ENCODE measurements around the gene CLPTM1L.

The CLPTM1L gene

DNA sequence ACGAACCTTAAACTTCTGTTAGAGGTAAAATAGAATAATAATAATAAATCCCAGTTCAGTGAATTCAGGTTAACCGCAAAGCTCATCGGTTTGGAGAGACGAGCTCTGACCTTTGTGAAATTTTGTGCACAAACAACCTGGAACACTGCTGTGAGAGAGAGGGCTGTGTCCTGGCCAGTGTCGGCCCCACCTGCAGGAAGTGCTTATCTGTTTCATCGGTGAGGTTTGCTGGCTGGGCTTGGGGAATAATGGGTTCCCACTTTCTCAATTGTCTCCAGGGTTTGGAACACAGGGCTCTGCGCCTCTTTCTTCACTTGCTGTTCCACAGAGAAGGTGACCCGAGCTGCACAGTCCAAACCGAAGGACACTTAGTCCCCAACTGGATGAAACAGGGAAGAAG lies 19.3 kb upstream of the CLPTM1L start:
- Histone ChIP-seq H3K27me3 (ENCODE audit: insufficient read depth, low read depth) (no peaks in the 10 kb centered on the region; the same call in 1 of the 2 replicates), H2AFZ (ENCODE audit: low read depth) (no peak overlapping the region), H3K4me2 (no peak overlapping the region), H3K27ac (no peak overlapping the region), H3K4me1 (ENCODE audit: low read depth, poor library complexity, severe bottlenecking) (no peaks in the 10 kb centered on the region), H4K20me1 (ENCODE audit: insufficient read depth) (no peaks in the 10 kb centered on the region), H3K9ac (no peak overlapping the region), H3K79me2 (ENCODE audit: insufficient read depth, low read depth) (no peaks in the 10 kb centered on the region), H3K4me3 (IDR thresholded peaks at IDR 0.05; ENCODE audit: insufficient read depth, low read depth, low read length) (no peak overlapping the region), H3K36me3 (ENCODE audit: insufficient read depth) (no peaks in the 10 kb centered on the region)
- TF ChIP-seq, protein P1, sequence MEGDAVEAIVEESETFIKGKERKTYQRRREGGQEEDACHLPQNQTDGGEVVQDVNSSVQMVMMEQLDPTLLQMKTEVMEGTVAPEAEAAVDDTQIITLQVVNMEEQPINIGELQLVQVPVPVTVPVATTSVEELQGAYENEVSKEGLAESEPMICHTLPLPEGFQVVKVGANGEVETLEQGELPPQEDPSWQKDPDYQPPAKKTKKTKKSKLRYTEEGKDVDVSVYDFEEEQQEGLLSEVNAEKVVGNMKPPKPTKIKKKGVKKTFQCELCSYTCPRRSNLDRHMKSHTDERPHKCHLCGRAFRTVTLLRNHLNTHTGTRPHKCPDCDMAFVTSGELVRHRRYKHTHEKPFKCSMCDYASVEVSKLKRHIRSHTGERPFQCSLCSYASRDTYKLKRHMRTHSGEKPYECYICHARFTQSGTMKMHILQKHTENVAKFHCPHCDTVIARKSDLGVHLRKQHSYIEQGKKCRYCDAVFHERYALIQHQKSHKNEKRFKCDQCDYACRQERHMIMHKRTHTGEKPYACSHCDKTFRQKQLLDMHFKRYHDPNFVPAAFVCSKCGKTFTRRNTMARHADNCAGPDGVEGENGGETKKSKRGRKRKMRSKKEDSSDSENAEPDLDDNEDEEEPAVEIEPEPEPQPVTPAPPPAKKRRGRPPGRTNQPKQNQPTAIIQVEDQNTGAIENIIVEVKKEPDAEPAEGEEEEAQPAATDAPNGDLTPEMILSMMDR (conservative IDR thresholded peaks at IDR 0.05; ENCODE audit: low read depth, low read length), result no peak

DNA sequence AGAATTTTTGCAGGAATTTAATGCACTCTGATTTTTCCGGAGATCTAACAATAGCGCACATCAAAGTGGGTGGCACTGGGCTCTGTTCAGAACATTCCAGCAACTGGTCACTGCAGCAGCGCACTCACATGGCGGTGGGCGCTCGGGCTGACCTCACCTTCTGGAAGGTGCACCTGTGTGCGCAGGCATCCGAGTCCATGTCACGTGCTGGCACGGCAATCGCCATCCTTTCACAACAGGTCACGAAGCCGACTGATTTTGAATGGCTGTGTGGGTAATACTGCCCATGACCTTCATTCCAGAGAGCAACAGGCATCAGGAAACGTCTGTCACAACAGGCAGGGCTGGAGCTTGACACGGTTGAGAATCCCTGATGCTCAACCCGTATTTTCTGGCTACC lies 18.7 kb upstream of the CLPTM1L start:
- H3K27ac ChIP-seq, result no peak overlapping the region
- no peaks in the 10 kb centered on the region for H3K4me1 ChIP-seq (ENCODE audit: low read depth, poor library complexity, severe bottlenecking)
- H3K4me2 ChIP-seq, result no peak overlapping the region
- no peak overlapping the region for H2AFZ ChIP-seq (ENCODE audit: low read depth)
- no peaks in the 10 kb centered on the region for H3K36me3 ChIP-seq (ENCODE audit: insufficient read depth)
- TF ChIP-seq, protein P1 (conservative IDR thresholded peaks at IDR 0.05; ENCODE audit: low read depth, low read length), result no peak
- no peak overlapping the region for H3K9ac ChIP-seq
- H3K27me3 ChIP-seq (ENCODE audit: insufficient read depth, low read depth), result no peaks in the 10 kb centered on the region; the same call in 1 of the 2 replicates
- H3K79me2 ChIP-seq (ENCODE audit: insufficient read depth, low read depth), result no peaks in the 10 kb centered on the region
- H4K20me1 ChIP-seq (ENCODE audit: insufficient read depth), result no peaks in the 10 kb centered on the region
- no peak overlapping the region for H3K4me3 ChIP-seq (IDR thresholded peaks at IDR 0.05; ENCODE audit: insufficient read depth, low read depth, low read length)

DNA sequence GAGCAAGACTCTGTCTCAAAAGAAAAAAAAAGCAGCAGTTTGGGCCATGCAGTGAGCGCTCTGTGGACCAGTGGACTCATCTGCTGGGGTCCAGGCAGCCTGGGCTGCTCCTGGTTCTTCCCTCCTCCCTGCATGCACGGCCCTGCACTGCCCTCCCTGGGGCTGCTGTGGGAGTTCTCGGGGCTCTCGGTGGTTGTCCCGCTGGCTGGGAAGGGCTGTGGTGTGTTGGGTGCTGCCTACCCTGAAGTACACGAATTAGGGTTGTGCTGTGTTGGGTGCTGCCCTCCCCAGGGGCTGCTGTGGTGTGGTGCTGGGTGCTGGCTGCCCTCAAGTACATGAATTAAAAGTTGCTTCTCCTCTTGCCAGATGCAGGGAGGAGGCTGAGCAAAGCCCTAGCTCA lies 18.3 kb upstream of the CLPTM1L start:
- H2AFZ ChIP-seq (ENCODE audit: low read depth), result no peak overlapping the region
- no peak overlapping the region for H3K27ac ChIP-seq
- H3K79me2 ChIP-seq (ENCODE audit: insufficient read depth, low read depth), result no peaks in the 10 kb centered on the region
- H3K4me2 ChIP-seq, result no peak overlapping the region
- H3K27me3 ChIP-seq (ENCODE audit: insufficient read depth, low read depth), result no peaks in the 10 kb centered on the region; the same call in 1 of the 2 replicates
- no peaks in the 10 kb centered on the region for H4K20me1 ChIP-seq (ENCODE audit: insufficient read depth)
- H3K4me3 ChIP-seq (IDR thresholded peaks at IDR 0.05; ENCODE audit: insufficient read depth, low read depth, low read length), result no peak overlapping the region
- no peaks in the 10 kb centered on the region for H3K4me1 ChIP-seq (ENCODE audit: low read depth, poor library complexity, severe bottlenecking)
- no peak overlapping the region for H3K9ac ChIP-seq
- no peaks in the 10 kb centered on the region for H3K36me3 ChIP-seq (ENCODE audit: insufficient read depth)
- TF ChIP-seq, protein P1 (conservative IDR thresholded peaks at IDR 0.05; ENCODE audit: low read depth, low read length), result no peak

DNA sequence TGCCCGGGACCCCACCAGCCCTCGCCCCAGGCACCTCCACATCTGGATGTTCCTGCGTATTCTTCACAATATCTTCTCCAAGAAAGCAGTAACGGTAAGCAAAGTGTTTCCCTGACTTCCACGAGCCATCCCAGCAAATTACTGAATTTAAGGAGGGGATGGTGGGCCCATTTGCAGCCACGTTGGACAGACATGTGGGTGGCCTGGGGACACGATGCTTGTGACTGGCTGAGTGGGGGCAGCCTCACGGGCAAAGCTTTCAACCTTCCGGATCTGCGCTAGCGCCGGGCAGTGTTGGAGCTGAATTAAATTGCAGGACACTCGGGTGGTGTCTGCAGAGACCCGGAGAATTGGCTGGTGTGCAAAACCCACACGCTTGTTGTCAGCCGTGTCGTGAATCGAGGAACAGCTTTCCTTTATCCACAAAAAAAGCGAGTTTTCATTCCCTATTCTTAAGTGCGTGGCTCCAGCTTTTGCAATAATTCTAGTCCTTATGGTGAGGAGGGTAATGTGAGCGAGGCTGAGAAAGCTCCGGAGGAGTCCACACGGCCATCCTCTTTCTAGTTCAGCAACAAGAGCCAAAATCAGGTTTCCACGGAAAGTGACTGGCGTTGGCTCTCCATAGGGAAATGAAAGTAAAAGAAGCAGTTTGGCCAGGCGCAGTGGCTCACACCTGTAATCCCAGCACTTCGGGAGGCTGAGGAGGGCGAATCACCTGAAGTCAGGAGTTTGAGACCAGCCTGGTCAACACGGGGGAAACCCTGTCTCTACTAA lies 17.5 kb upstream of the CLPTM1L start:
- Histone ChIP-seq H3K36me3 (ENCODE audit: insufficient read depth) (no peaks in the 10 kb centered on the region), H2AFZ (ENCODE audit: low read depth) (no peak overlapping the region), H3K27ac (no peak overlapping the region), H4K20me1 (ENCODE audit: insufficient read depth) (no peaks in the 10 kb centered on the region), H3K4me1 (ENCODE audit: low read depth, poor library complexity, severe bottlenecking) (no peaks in the 10 kb centered on the region), H3K79me2 (ENCODE audit: insufficient read depth, low read depth) (no peaks in the 10 kb centered on the region), H3K4me2 (no peak overlapping the region), H3K9ac (no peak overlapping the region), H3K4me3 (IDR thresholded peaks at IDR 0.05; ENCODE audit: insufficient read depth, low read depth, low read length) (no peak overlapping the region), H3K27me3 (ENCODE audit: insufficient read depth, low read depth) (no peaks in the 10 kb centered on the region; the same call in 1 of the 2 replicates)
- TF ChIP-seq, protein P1 (conservative IDR thresholded peaks at IDR 0.05; ENCODE audit: low read depth, low read length), result no peak
